ENCODE results near the gene MCAT. TPM values are rescaled to one million over a fixed set of nuclear protein-coding genes. Genes with fewer than 3 reads are reported as not detected.

MCAT gene
- total and polyA plus RNA-seq, 2 experiments from 2014 or later: 16.0 to 18.2 TPM

- Histone ChIP-seq H3K9me2 (ENCODE audit: insufficient read depth) (no peaks in the 10 kb centered on the region), H3K27ac (no peak overlapping the region), H3K9ac (no peak overlapping the region), H3K4me1 (ENCODE audit: insufficient read depth) (no peaks in the 10 kb centered on the region), H3K36me3 (ENCODE audit: low read depth) (no peaks in the 10 kb centered on the region), H3K79me2 (ENCODE audit: insufficient read depth) (no peaks in the 10 kb centered on the region), H3K4me3 (no peak overlapping the region), H3K4me2 (ENCODE audit: unreplicated experiment) (no peak overlapping the region), H4K20me1 (ENCODE audit: insufficient read depth) (no peaks in the 10 kb centered on the region), H3K27me3 (replicated peaks; ENCODE audit: insufficient read depth) (no peaks in the 10 kb centered on the region), H2AFZ (no peak overlapping the region), H3K9me3 (ENCODE audit: low read depth) (no peaks in the 10 kb centered on the region), H3F3A (ENCODE audit: insufficient read depth) (no peaks in the 10 kb centered on the region)
- TF ChIP-seq EZH2 (IDR thresholded peaks at IDR 0.05; ENCODE audit: insufficient read depth, poor library complexity, severe bottlenecking) (no peak), EZH2phosphoT487 (IDR thresholded peaks at IDR 0.05; ENCODE audit: insufficient read depth, low read depth) (no peak)
- 68 to 77% methylated on average over 7 of the region's 7 CpGs for WGBS, 2 experiments (ENCODE audit: low coverage in 1 of 2, low lambda C conversion rate in 2 of 2, missing lambda C conversion rate in 2 of 2)
- in situ Hi-C loops (cut with MboI): no loop called here
- DNase-seq: no peak
These were observed 24.2 kb downstream of the MCAT start for GRCh38 chr22:43118953-43119458.

DNA sequence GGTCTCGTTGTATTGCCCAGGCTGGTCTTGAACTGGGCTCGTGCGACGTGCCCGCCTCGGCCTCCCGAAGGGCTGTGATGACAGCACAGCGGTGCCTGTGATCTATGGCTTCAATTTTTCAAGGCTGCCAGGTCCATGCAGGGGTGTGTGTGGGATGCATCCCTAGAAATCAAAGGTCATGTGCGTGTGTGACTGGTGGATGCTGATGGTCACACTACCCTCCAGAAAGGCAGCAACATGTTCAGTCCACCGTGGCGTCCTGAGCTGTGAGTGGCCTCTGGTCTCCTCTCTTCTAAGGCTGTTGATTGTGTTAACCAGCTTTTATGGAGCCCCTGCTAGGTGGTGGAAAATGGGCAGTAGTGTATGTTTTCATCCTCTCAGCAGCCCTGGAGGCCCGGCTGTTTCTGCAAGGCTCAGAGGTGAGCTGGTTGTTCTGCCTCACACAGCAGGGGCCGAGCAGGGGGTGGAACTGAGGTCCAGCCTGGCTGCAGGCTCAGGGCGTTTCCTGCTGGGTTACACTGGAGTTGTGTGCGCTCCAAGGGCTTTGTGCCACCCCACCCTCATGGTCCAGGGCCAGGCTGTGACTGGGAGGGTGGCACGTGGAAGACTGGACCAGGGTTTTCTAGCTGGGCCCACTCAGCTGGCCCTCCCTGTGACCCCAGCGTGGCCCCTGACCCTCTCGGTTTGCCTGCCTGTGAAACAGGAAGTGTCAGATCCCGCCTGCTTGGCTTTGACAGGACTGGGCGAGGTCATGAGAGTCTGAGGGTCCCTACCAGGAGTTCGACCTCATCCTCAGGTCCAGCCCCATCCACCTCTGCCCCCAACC is 25.0 kb downstream of the MCAT start:
- no peaks in the 10 kb centered on the region for H3K4me1 ChIP-seq (ENCODE audit: insufficient read depth)
- H4K20me1 ChIP-seq (ENCODE audit: insufficient read depth): no peaks in the 10 kb centered on the region
- in situ Hi-C loops (cut with MboI): no loop called here
- no peak overlapping the region for H3K9ac ChIP-seq
- H3K4me2 ChIP-seq (ENCODE audit: unreplicated experiment): no peak overlapping the region
- H3K9me3 ChIP-seq (ENCODE audit: low read depth): no peaks in the 10 kb centered on the region
- no peaks in the 10 kb centered on the region for H3K9me2 ChIP-seq (ENCODE audit: insufficient read depth)
- no peaks in the 10 kb centered on the region for H3K27me3 ChIP-seq (replicated peaks; ENCODE audit: insufficient read depth)
- WGBS, 2 experiments (ENCODE audit: low coverage in 1 of 2, low lambda C conversion rate in 2 of 2, missing lambda C conversion rate in 2 of 2): 51 to 54% methylated on average over 21 of the region's 21 CpGs
- H2AFZ ChIP-seq: no peak overlapping the region
- H3K79me2 ChIP-seq (ENCODE audit: insufficient read depth): no peaks in the 10 kb centered on the region
- H3F3A ChIP-seq (ENCODE audit: insufficient read depth): no peaks in the 10 kb centered on the region
- DNase-seq: peak; percentile 54
- no peak overlapping the region for H3K27ac ChIP-seq
- no peaks in the 10 kb centered on the region for H3K36me3 ChIP-seq (ENCODE audit: low read depth)
- no peak overlapping the region for H3K4me3 ChIP-seq
- TF ChIP-seq EZH2phosphoT487 (IDR thresholded peaks at IDR 0.05; ENCODE audit: insufficient read depth, low read depth) (no peak), EZH2 (IDR thresholded peaks at IDR 0.05; ENCODE audit: insufficient read depth, poor library complexity, severe bottlenecking) (no peak)

GRCh38 chr22:43116932-43117331 is 26.3 kb downstream of the MCAT start:
- Histone ChIP-seq H3K27ac (no peak overlapping the region), H4K20me1 (ENCODE audit: insufficient read depth) (no peaks in the 10 kb centered on the region), H3K9me3 (ENCODE audit: low read depth) (no peaks in the 10 kb centered on the region), H3K4me2 (ENCODE audit: unreplicated experiment) (no peak overlapping the region), H3K27me3 (replicated peaks; ENCODE audit: insufficient read depth) (peaks cover 4% of the 10 kb centered on the region), H3K9me2 (ENCODE audit: insufficient read depth) (no peaks in the 10 kb centered on the region), H3K79me2 (ENCODE audit: insufficient read depth) (no peaks in the 10 kb centered on the region), H2AFZ (no peak overlapping the region), H3K9ac (no peak overlapping the region), H3K4me1 (ENCODE audit: insufficient read depth) (no peaks in the 10 kb centered on the region), H3K4me3 (no peak overlapping the region), H3K36me3 (ENCODE audit: low read depth) (no peaks in the 10 kb centered on the region), H3F3A (ENCODE audit: insufficient read depth) (no peaks in the 10 kb centered on the region)
- DNase-seq: no peak
- in situ Hi-C loops (cut with MboI): no loop called here
- 73 to 80% methylated on average over 7 of the region's 7 CpGs for WGBS, 2 experiments (ENCODE audit: low coverage in 1 of 2, low lambda C conversion rate in 2 of 2, missing lambda C conversion rate in 2 of 2)
- no peak for TF ChIP-seq EZH2 (IDR thresholded peaks at IDR 0.05; ENCODE audit: insufficient read depth, poor library complexity, severe bottlenecking)
- TF ChIP-seq EZH2phosphoT487 (IDR thresholded peaks at IDR 0.05; ENCODE audit: insufficient read depth, low read depth): no peak

DNA sequence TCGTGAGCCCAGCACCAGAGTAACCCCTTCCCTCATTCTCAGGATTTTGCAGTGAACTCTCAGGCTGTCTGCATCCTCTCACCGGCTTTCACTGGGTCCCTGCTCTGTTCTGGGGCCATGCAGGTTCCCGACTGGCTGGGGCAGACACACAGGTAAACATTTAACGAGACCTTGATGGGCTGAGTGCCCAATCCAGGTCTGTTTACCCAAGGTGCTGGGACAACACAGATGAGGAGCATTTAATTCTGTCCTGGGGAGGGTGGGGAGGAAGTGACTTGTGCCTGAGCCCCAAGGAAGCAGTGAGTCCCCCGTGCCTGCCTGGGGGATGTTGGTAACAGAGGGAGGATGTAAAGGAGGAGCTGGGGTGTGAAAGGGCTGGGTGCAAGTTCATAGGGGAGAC is 28.2 kb downstream of the MCAT start:
- in situ Hi-C loops (cut with MboI): no loop called here
- H3K27me3 ChIP-seq (replicated peaks; ENCODE audit: insufficient read depth): peaks cover 20% of the 10 kb centered on the region
- H3K4me2 ChIP-seq (ENCODE audit: unreplicated experiment): no peak overlapping the region
- H2AFZ ChIP-seq: no peak overlapping the region
- TF ChIP-seq EZH2phosphoT487 (IDR thresholded peaks at IDR 0.05; ENCODE audit: insufficient read depth, low read depth) (no peak), EZH2 (IDR thresholded peaks at IDR 0.05; ENCODE audit: insufficient read depth, poor library complexity, severe bottlenecking) (no peak)
- no peak overlapping the region for H3K27ac ChIP-seq
- H3K79me2 ChIP-seq (ENCODE audit: insufficient read depth): no peaks in the 10 kb centered on the region
- no peaks in the 10 kb centered on the region for H4K20me1 ChIP-seq (ENCODE audit: insufficient read depth)
- H3K4me1 ChIP-seq (ENCODE audit: insufficient read depth): no peaks in the 10 kb centered on the region
- H3K36me3 ChIP-seq (ENCODE audit: low read depth): no peaks in the 10 kb centered on the region
- no peak overlapping the region for H3K9ac ChIP-seq
- H3K4me3 ChIP-seq: no peak overlapping the region
- H3F3A ChIP-seq (ENCODE audit: insufficient read depth): no peaks in the 10 kb centered on the region
- no peaks in the 10 kb centered on the region for H3K9me2 ChIP-seq (ENCODE audit: insufficient read depth)
- 42 to 49% methylated on average over 5 of the region's 5 CpGs for whole genome bisulfite sequencing, 2 experiments (ENCODE audit: low coverage in 1 of 2, low lambda C conversion rate in 2 of 2, missing lambda C conversion rate in 2 of 2)
- no peaks in the 10 kb centered on the region for H3K9me3 ChIP-seq (ENCODE audit: low read depth)
- DNase-seq: no peak
